ENCODE results near the gene UBL4A. TPM values are rescaled to one million over a fixed set of nuclear protein-coding genes. Genes with fewer than 3 reads are reported as not detected.

UBL4A gene
- total RNA-seq, 1 donor from 2014 or later, result 12.1 TPM

- Histone ChIP-seq H3K36me3 (no peaks in the 10 kb centered on the region), H3K4me1 (no peaks in the 10 kb centered on the region), H3K4me2 (peak within 1 kb of the TSS; percentile 86), H3K27ac (no peak within 1 kb of the TSS), H3K9ac (peak within 1 kb of the TSS; percentile 69), H3K27me3 (no peaks in the 10 kb centered on the region), H3K79me2 (ENCODE audit: low read depth) (peaks cover 2% of the 10 kb centered on the region), H3K9me3 (ENCODE audit: low read depth) (no peaks in the 10 kb centered on the region), H3K4me3 (peak within 1 kb of the TSS; percentile 82), H2AFZ (replicated peaks) (peak within 1 kb of the TSS; percentile 86), H4K20me1 (ENCODE audit: low read depth) (no peaks in the 10 kb centered on the region), H3F3A (ENCODE audit: low read depth) (peaks cover 8% of the 10 kb centered on the region)
- H3K27ac Mint-ChIP-seq, result peak within 1 kb of the TSS; percentile 87
- TF ChIP-seq EZH2 (IDR thresholded peaks at IDR 0.05) (no peak), CTCF (IDR thresholded peaks at IDR 0.05) (no peak), EZH2phosphoT487 (IDR thresholded peaks at IDR 0.05) (no peak)
- H3K9me3 Mint-ChIP-seq, result peaks cover 19% of the 10 kb centered on the region
- peak; percentile 93 for DNase-seq (ENCODE audit: low spot score)
- H3K36me3 Mint-ChIP-seq, result peaks cover 1% of the 10 kb centered on the region
- H3K27me3 Mint-ChIP-seq (ENCODE audit: insufficient read depth, low read depth), result peaks cover 6% of the 10 kb centered on the region
- peaks cover 22% of the 10 kb centered on the region for H3K4me1 Mint-ChIP-seq
- peak within 1 kb of the TSS; percentile 84 for H3K4me3 Mint-ChIP-seq
Measured at GRCh38 chrX:154515966-154516655, 29.7 kb upstream of the UBL4A start, which contains the start of gene FAM3A. Gene FAM3A, minus strand, starts transcription at chrX:154516232. Its CDS starts 460 bp downstream, at chrX:154515772.

- Mint-ChIP-seq H3K4me1 (peaks cover 22% of the 10 kb centered on the region), H3K36me3 (peaks cover 1% of the 10 kb centered on the region), H3K4me3 (peak overlapping the region; percentile 84), H3K27me3 (ENCODE audit: insufficient read depth, low read depth) (peaks cover 6% of the 10 kb centered on the region), H3K9me3 (peaks cover 22% of the 10 kb centered on the region), H3K27ac (no peak overlapping the region)
- H3K9ac ChIP-seq, result peak overlapping the region; percentile 69
- H3F3A ChIP-seq (ENCODE audit: low read depth), result peaks cover 8% of the 10 kb centered on the region
- peak overlapping the region; percentile 86 for H3K4me2 ChIP-seq
- no peaks in the 10 kb centered on the region for H3K4me1 ChIP-seq
- DNase-seq (ENCODE audit: low spot score), result no peak
- no peaks in the 10 kb centered on the region for H3K36me3 ChIP-seq
- peaks cover 2% of the 10 kb centered on the region for H3K79me2 ChIP-seq (ENCODE audit: low read depth)
- no peak for TF ChIP-seq CTCF (IDR thresholded peaks at IDR 0.05)
- peak overlapping the region; percentile 82 for H3K4me3 ChIP-seq
- no peaks in the 10 kb centered on the region for H3K27me3 ChIP-seq
- H3K9me3 ChIP-seq (ENCODE audit: low read depth), result no peaks in the 10 kb centered on the region
- H2AFZ ChIP-seq (replicated peaks), result peak overlapping the region; percentile 86
- no peaks in the 10 kb centered on the region for H4K20me1 ChIP-seq (ENCODE audit: low read depth)
- no peak overlapping the region for H3K27ac ChIP-seq
Measured at GRCh38 chrX:154515090-154515965, 28.9 kb upstream of the UBL4A start.

DNA sequence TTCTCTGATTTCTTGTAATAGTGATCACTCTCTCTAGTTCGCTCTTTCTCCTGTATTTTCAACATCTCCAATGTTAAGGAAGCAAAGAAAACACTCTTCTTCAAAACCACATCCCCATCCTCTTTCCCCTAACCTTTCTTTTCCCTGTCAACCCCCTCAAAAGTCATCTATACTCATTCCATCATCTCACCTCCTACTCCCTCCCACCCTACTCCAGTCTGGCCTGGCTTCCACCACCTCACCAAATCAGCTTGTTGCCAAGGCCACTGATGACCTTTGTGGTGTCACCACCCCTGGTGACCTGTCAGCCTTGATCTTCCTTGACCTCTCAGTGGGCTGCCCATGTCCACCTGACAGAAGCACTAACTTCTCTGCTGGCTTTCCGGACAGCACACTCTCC, 27.3 kb upstream of the UBL4A start:
- H3K4me1 ChIP-seq, result no peaks in the 10 kb centered on the region
- Mint-ChIP-seq H3K4me1 (peaks cover 20% of the 10 kb centered on the region), H3K27me3 (ENCODE audit: insufficient read depth, low read depth) (peaks cover 5% of the 10 kb centered on the region), H3K9me3 (peaks cover 24% of the 10 kb centered on the region), H3K36me3 (peaks cover 11% of the 10 kb centered on the region), H3K4me3 (peak overlapping the region; percentile 8), H3K27ac (no peak overlapping the region)
- no peaks in the 10 kb centered on the region for H3K36me3 ChIP-seq
- H3K79me2 ChIP-seq (ENCODE audit: low read depth), result peaks cover 2% of the 10 kb centered on the region
- H2AFZ ChIP-seq (replicated peaks), result no peak overlapping the region
- H3F3A ChIP-seq (ENCODE audit: low read depth), result peaks cover 8% of the 10 kb centered on the region
- no peak overlapping the region for H3K4me2 ChIP-seq
- no peak overlapping the region for H3K9ac ChIP-seq
- peaks cover 3% of the 10 kb centered on the region for H3K9me3 ChIP-seq (ENCODE audit: low read depth)
- no peaks in the 10 kb centered on the region for H3K27me3 ChIP-seq
- no peak overlapping the region for H3K27ac ChIP-seq
- TF ChIP-seq EZH2 (IDR thresholded peaks at IDR 0.05) (no peak), EZH2phosphoT487 (IDR thresholded peaks at IDR 0.05) (no peak), CTCF (IDR thresholded peaks at IDR 0.05) (no peak)
- DNase-seq (ENCODE audit: low spot score), result no peak
- no peaks in the 10 kb centered on the region for H4K20me1 ChIP-seq (ENCODE audit: low read depth)
- H3K4me3 ChIP-seq, result no peak overlapping the region

Data from neural progenitor cell (in vitro differentiated cells).